GM12892 (cell line): ENCODE data around the gene IMPACT.

Experiments used
- DNase-seq: peaks from one replicate; pipeline ENCODE4 v3.0.0; 2011; ENCODE audit not compliant: insufficient read length
- FAIRE-seq: peaks from 2 replicates; lab custom pipeline; 2011; peaks lifted over from hg19 to GRCh38; lab: Jason Lieb, UNC
- POLR2A ChIP-seq: IDR thresholded peaks from 2 replicates; pipeline ENCODE4 v1.6.1; 2011; ENCODE audit warnings: low read depth, low read length, control low read depth
- POLR2AphosphoS5 ChIP-seq: IDR thresholded peaks from 2 replicates; pipeline ENCODE4 v1.6.1; 2011; ENCODE audit warnings: low read depth, low read length, control low read depth
- TAF1 ChIP-seq: IDR thresholded peaks from 2 replicates; pipeline ENCODE4 v1.6.1; 2011; ENCODE audit warnings: low read depth, mild to moderate bottlenecking, control low read depth, low read length, borderline replicate concordance

IMPACT gene

DNA sequence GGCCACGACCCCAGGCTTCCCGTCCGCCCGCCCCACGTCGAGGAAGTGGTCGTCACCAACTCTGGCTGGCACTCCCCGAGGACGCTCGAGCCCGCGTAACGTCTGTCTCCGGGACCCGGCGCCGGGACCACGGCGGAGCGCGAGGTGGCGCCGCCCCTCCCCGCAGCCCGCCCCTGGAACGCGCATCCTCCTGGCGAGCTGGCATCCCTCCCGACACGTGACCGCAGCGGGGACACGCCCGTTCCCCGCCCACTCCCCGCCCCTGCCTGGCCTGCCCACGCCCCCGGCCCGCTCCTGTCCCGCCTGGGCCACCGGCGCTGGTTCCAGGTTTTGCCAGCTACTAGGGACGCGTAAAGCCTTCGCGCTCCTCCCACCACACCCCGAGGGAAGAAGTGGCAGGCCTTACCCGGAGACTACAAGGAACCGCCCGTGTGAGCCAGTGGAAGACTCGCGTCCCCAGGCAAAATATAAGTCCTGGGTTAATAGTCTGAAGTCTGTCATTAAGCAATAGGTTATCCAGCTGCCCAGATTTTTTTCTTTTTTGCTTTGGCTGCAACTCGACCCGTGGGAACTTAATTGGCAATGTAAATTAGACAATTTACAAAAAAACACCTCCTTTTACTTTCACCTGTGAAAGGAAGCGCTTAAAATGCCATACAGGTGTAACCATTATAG, 28.6 kb upstream of the IMPACT start, which contains the start of gene OSBPL1A:
OSBPL1A (minus strand) TSS at position 131 of the 675 bp plus-strand sequence. CDS start 20,291 bp downstream, outside the sequence.
- FAIRE-seq (no peak), DNase-seq (peak; percentile 19)
- TF ChIP-seq TAF1 (no peak), POLR2A (no peak), POLR2AphosphoS5 (no peak)

DNA sequence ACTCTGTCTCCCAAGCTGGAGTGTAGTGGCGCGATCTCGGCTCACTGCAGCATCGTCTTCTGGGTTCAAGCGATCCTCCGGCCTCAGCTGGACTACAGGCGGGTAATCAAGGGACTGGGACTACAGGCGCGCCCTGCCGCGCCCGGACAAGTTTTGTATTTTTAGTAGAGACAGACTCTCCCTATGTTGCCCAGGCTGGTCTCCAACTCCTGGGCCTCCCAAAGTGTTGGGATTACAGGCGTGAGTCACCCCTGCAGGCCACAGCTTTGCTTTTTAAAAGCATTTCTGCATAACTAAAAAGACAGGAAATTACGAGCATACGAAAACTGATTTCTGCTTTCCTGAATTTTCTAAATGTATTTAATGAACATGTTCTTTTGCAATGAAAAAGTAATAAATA, 27.9 kb upstream of the IMPACT start:
- TF ChIP-seq TAF1 (no peak), POLR2A (no peak), POLR2AphosphoS5 (no peak)
- FAIRE-seq (no peak), DNase-seq (no peak)

DNA sequence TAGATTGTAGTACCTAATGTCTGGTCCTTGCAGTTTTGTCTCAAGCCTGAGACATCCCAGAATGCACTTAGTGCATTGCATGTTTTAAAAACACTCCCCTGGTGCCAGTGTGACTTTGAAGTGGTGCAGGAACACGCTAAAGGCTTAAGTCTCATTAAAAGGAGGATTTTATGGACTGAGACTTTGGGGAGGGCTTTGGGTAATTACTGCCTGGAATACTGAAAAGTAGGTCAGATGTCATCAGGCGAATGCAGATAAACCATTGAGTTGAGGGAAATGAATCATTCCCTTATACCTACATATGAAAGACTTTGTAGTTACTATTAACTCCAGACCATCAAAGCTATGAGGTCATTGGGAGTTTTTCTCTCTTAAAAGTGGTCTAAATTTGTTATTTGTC, 25.9 kb upstream of the IMPACT start:
- no peak for DNase-seq
- no peak for FAIRE-seq
- TF ChIP-seq TAF1: no peak
- no peak for TF ChIP-seq POLR2A
- no peak for TF ChIP-seq POLR2AphosphoS5

DNA sequence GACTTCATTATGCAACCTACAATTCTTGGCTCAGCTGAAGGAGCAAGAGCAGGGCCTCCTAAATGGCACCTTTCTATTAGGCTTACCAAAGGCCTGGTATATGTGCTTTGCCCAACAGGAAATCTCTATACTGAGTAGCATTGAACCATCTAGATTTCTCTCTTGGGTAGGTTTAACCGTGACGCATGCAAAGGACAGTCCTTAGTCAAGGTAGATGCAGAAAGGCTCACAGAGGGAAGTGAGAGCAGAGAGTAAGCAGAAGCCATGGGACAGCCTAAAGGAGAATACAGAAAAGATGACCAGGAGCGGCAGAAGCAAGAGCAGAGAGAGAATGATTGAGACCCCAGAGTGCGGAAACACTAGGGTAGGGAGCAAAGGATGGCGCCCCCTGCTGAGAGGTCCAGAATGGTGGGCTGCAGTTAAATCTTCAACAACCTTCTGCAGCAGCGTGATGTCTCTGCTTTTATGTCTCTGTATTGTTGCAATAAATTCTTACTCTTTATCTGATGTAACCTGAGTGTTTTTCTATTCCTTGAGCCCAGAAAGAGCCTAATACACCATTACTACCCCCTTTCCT, 24.2 kb upstream of the IMPACT start:
- DNase-seq (no peak), FAIRE-seq (no peak)
- TF ChIP-seq TAF1 (no peak), POLR2A (no peak), POLR2AphosphoS5 (no peak)

DNA sequence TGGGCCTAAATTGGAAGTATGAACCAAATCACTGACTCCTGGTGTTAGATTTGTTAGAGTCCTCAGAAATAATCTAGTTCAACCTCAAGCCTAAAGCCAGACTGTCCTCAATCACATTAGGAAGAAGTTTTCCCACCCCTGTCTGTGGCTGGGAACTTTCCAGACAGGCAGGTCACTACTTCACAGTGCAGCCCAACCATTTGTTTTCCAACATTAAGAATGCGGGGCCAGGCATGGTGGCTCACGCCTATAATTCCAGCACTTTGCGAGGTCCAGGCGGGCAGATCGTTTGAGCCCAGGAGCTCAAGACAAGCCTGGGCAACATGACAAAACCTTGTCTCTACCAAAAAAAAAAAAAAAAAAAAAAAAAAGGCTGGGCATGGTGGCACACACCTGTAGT, 23.4 kb upstream of the IMPACT start:
- no peak for TF ChIP-seq TAF1
- no peak for TF ChIP-seq POLR2A
- TF ChIP-seq POLR2AphosphoS5: no peak
- DNase-seq: no peak
- FAIRE-seq: no peak

DNA sequence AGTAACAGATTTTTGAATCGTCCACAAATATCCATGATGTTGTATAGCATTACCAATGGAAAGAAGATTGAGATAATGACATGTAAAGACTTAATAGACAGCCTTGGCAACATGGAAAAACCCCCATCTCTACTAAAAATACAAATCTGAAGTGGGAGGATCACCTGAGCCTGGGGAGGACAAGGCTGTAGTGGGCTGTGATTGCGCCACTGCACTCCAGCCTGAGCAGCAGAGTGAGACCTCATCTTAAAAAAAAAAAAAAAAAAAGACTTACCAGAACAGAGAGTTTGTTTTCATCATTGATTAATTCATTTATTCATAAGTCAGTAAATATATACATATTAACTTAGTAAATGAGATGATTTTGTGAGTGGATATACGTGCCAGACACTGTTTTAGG, 21.9 kb upstream of the IMPACT start:
- DNase-seq (no peak), FAIRE-seq (no peak)
- TF ChIP-seq POLR2A (no peak), TAF1 (no peak)

DNA sequence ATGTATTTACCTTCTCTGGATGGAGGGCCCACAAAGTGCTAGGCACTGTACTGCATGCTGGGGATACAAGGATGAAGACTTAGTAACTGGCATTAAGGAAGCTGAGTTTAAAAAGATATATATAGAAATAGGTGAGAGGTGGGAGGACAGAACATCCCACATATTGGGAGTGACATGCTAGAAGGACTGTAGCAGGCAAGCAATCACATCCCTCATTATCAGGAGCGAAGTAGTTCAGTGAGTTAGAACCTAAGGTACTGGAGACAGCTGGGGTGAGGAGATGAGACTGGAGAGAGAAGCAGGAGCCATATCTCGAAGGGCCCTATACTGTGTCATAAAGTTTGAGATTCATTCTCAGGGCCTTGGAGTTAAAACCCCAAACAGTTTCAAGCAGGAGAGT, 18.0 kb upstream of the IMPACT start:
- TF ChIP-seq POLR2AphosphoS5: no peak
- no peak for TF ChIP-seq TAF1
- no peak for TF ChIP-seq POLR2A
- no peak for FAIRE-seq
- DNase-seq: no peak

DNA sequence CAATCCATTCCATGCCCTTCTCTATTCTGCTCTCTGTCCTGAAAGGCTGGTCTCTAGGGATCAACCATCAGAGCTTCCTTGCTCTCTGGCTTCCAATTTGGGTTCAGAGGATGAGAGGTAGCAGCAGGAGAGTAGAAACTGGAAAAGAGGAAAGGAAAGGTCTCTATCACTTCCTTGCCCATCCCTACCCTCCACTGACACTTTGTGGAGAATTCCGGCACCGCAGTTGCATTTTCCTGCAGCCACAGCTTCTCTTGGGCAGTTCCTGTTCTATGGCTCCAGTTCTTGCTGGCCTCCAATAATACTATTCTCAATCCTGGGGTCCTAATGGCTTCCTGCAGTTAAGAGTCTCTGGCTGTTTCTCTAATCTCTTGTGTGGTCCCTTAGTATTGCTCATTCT, 13.3 kb upstream of the IMPACT start:
- FAIRE-seq (no peak), DNase-seq (no peak)
- TF ChIP-seq POLR2AphosphoS5 (no peak), TAF1 (no peak), POLR2A (no peak)

DNA sequence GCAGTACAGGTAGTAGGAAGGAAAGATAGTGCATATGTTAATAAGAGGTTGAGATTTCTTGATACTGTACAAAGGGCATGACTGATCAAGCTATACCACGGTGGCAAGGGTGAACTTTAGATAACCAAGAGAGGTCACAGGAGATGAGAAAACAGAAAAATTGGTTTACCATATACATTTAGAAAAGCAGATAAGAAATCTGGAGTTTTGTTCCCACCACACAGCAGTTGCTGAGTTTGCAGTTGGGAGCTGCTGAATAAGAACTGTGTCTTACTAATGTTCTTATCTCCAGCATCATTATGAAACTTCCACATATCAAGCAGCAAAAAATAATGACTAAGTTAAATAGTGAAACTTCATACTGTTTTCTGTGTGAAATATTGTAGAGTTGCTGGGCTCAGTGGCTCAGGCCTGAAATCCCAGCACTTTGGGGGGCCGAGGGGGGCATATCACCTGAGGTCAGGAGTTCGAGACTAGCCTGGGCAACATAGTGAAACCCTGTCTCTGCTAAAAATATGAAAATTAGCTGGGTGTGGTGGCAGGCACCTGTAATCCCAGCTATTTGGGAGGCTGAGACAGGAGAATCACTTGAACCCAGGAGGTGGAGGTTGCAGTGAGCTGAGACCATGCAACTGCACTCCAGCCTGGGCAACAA, 12.0 kb upstream of the IMPACT start:
- FAIRE-seq (no peak), DNase-seq (no peak)
- TF ChIP-seq TAF1 (no peak), POLR2AphosphoS5 (no peak), POLR2A (no peak)

DNA sequence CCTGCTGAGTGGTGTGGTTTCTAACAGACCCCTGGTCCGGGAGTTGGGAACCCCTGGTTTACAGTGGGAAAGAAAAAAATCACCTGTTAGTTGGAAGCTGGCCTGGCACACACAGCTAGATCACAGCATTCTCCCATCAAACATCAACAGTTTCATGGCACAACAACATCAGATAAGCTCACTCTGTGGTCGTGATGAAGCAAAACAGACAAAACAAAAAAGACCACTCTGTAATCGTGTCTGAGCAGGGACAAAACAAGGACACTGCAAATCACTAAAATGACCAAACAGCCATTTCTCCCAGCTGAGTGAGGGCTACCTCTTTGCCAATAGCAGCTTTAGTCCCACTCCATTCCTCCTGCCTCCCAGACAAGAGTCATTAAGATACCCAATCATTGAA, 9.0 kb upstream of the IMPACT start:
- FAIRE-seq: no peak
- TF ChIP-seq POLR2A (no peak), TAF1 (no peak), POLR2AphosphoS5 (no peak)
- no peak for DNase-seq

DNA sequence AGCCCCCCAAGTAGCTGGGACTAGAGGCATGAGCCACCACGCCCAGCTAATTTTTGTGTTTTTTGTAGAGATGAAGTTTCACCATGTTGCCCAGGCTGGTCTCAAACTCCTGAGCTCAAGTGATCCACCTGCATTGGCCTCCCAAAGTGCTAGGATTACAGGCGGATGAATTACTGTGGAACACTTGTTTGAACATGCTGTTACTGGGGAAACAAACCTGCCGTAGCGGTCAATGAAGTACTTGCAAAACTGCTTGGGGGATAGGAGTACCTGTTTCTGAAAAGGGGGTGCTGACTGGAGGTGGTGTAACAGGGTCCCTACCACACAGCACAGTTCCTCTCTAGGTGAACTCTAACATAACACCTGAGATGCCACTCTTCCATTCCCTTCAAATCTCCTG, 5.9 kb upstream of the IMPACT start:
- no peak for FAIRE-seq
- TF ChIP-seq POLR2A (no peak), POLR2AphosphoS5 (no peak), TAF1 (no peak)

DNA sequence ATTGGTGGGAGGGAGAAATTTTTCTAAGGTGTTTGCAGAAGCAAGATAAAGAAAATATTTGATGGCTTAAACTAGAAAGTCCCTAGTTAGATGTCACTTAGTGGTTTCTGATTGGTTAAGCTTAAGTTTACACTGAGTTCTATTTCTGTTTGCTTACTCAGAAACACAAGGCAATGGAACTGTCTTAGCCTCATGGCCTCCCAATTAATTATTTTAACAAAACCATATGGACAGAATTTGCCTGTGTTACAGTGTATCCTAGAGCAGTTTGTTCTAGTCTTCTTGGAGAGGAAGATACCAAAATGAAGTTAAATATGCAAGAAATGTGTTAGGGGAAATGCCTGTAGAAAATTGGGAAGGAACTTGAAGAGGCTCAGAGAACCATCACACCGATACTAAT, 4.6 kb upstream of the IMPACT start:
- no peak for TF ChIP-seq POLR2A
- no peak for TF ChIP-seq POLR2AphosphoS5
- TF ChIP-seq TAF1: no peak
- FAIRE-seq: no peak
- no peak for DNase-seq

More for the DNA sequence above, 5.9 kb upstream of the IMPACT start:
- DNase-seq: no peak

DNA sequence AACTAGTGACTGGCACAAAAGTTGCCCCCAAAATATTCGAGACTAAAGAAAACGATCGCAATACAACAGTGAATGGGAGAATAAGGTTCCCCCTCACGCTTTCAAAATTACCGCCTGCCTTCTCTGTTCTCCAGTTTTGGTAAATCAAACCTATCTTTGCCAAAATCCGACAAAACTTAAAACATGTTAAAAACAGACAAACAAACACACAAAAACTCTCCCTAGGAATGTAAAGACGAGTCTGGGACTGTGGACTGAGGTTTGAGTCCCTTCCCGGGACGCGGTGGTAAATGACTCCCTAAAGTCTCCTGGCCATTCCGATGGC, 435 bp upstream of the IMPACT start:
- FAIRE-seq: no peak
- DNase-seq: no peak
- TF ChIP-seq TAF1 (no peak), POLR2A (no peak), POLR2AphosphoS5 (no peak)
